ENCODE results near the gene UQCC2. TPM values are rescaled to one million over a fixed set of nuclear protein-coding genes. Genes with fewer than 3 reads are reported as not detected.

UQCC2 gene
- total RNA-seq, result 79.0 to 79.6 TPM (median 79.4 TPM) in 3 replicates

DNA sequence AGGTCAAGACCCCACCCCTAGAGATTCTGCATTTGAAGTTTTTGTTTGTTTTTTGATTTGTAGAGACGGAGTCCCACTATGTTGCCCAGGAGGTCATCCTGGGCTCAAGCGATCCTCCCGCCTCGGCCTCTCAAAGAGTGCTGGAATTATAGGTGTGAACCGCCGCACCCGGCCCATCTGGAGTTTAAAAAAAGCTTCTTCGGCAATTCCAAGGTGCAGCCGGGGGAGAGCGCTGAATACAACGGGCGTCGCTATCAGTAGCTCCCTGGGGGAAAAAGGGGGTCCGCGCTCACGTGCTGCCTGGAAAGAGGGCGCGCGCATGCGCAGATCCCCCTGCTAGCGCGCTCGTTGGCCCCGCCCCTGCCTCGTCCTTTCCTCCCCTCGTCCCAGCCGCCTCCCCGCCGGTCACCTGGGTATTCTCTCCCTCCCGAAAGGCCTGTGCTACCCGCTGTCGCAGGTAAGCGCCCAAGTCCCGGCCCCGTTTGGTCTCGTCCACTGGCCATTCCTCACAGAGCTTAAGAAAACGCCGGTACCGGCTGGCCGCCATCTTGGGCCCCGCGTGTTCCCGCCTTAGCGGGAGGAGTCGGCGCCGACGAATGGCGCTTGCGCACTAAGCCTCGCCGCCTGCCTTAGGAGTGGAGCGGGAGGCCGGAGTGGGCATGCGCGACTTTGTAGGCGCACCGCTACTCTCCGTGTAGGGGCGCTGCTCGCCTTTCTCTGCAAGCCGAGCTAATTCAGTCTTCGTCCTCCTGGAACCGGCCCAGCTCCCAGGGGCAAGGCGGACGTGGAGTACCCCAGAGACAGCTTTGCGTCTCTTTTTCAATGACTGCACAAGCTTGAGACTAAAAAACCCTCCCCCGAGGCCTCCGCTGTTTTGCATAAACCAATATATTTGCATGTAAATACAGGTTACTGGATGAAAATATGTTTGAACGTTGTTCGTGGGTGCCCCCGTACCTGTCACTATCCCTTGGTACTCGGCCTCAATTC, at the start of gene UQCC2:
Gene UQCC2 (minus strand): TSS at position 561 of the 990 bp plus-strand sequence. CDS start 14 bp downstream, at position 547.
- peak; percentile 98 for DNase-seq (ENCODE audit: low spot score in 2 of 2, unreplicated experiment in 2 of 2)
- Mint-ChIP-seq H3K4me1 (peaks cover 27% of the 10 kb centered on the region), H3K27ac (peak within 1 kb of the TSS; percentile 98), H3K9me3 (no peaks in the 10 kb centered on the region), H3K27me3 (ENCODE audit: low read depth) (no peaks in the 10 kb centered on the region), H3K4me3 (peak within 1 kb of the TSS; percentile 95), H3K36me3 (peaks cover 4% of the 10 kb centered on the region)
- TF ChIP-seq, protein P1, sequence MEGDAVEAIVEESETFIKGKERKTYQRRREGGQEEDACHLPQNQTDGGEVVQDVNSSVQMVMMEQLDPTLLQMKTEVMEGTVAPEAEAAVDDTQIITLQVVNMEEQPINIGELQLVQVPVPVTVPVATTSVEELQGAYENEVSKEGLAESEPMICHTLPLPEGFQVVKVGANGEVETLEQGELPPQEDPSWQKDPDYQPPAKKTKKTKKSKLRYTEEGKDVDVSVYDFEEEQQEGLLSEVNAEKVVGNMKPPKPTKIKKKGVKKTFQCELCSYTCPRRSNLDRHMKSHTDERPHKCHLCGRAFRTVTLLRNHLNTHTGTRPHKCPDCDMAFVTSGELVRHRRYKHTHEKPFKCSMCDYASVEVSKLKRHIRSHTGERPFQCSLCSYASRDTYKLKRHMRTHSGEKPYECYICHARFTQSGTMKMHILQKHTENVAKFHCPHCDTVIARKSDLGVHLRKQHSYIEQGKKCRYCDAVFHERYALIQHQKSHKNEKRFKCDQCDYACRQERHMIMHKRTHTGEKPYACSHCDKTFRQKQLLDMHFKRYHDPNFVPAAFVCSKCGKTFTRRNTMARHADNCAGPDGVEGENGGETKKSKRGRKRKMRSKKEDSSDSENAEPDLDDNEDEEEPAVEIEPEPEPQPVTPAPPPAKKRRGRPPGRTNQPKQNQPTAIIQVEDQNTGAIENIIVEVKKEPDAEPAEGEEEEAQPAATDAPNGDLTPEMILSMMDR (IDR thresholded peaks at IDR 0.05; ENCODE audit: unreplicated experiment), result peak; percentile 11

DNA sequence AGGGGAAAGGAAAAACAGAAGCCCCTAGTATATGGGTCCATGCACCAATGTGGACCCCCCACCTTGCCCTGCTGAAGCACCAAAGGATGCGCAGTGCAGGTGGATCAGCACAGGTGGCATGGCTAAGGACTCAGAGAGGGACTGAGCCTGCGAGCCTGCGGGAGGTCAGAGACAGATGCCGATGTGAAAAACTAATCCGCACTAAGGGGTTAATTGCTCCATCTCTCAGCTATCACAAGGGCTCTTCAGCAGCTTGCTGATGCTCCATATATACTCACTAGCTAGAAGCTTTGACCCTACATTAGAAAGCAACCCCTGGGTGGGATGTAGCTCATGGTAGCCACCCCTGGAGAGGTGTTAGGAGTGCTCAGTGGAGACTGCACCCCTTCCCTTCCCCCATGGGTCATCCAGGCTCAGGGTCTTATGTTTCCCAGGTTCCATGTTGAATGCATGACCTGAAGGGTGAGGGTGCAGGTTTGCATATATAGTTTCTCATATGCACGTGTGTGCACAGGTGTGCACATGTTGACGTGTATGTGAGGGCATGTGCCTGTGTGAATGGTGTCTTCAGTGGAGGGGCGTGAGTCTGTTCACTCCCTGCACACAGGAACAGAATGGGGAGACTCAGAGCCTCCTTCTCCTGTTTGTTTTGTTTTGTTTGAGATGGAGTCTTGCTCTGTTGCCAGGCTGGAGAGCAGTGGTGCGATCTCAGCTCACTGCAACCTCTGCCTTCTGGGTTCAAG, 48.6 kb upstream of the UQCC2 start:
- TF ChIP-seq, protein P1 (IDR thresholded peaks at IDR 0.05; ENCODE audit: unreplicated experiment), result no peak
- no peaks in the 10 kb centered on the region for H3K27me3 Mint-ChIP-seq (ENCODE audit: low read depth)
- peaks cover 23% of the 10 kb centered on the region for H3K4me1 Mint-ChIP-seq
- no peak overlapping the region for H3K27ac Mint-ChIP-seq
- no peak for DNase-seq (ENCODE audit: low spot score in 2 of 2, unreplicated experiment in 2 of 2)
- H3K4me3 Mint-ChIP-seq, result no peak overlapping the region
- no peaks in the 10 kb centered on the region for H3K36me3 Mint-ChIP-seq
- H3K9me3 Mint-ChIP-seq, result no peaks in the 10 kb centered on the region

DNA sequence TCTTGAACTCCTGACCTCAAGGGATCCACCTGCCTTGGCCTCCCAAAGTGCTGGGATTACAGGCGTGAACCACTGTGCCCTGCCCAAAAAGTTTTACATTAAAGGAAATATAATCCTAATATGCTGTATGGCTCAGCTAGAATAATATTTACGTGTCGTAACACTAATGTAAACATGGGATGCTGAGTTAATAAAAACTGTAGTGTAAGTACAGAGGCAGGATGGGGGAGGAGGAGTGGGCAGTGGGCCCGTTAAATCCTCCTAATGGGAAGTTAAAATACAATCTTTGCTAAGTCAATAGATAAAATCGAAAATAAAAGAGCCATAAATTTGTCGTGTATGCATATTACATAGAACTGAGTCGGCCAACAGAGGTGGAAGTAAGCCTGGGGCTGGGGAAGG, 47.3 kb upstream of the UQCC2 start:
- H3K9me3 Mint-ChIP-seq, result no peaks in the 10 kb centered on the region
- no peaks in the 10 kb centered on the region for H3K27me3 Mint-ChIP-seq (ENCODE audit: low read depth)
- H3K36me3 Mint-ChIP-seq, result no peaks in the 10 kb centered on the region
- H3K27ac Mint-ChIP-seq, result no peak overlapping the region
- peaks cover 23% of the 10 kb centered on the region for H3K4me1 Mint-ChIP-seq
- DNase-seq (ENCODE audit: low spot score in 2 of 2, unreplicated experiment in 2 of 2), result no peak
- TF ChIP-seq, protein P1 (IDR thresholded peaks at IDR 0.05; ENCODE audit: unreplicated experiment), result no peak
- no peak overlapping the region for H3K4me3 Mint-ChIP-seq

DNA sequence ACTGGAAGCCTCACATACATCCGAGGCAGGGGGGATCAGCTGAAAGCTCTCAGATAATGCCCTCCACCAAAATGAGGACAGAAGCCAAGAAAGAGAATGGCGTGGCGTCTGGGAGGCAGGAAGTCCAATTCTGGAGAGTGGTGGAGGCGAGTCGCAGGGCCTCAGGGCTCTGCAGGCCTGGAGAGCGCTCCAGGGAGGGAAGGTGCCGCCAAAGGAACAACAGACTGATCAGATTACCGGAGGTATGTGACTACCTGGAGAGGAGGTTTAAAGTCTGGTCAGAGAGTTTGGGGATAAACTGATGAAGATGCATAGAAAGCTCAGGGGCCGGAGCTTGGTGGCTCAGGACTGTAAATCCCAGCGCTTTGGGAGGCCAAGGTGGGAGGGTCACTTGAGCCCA, 46.4 kb upstream of the UQCC2 start:
- H3K4me1 Mint-ChIP-seq, result peaks cover 23% of the 10 kb centered on the region
- no peaks in the 10 kb centered on the region for H3K36me3 Mint-ChIP-seq
- DNase-seq (ENCODE audit: low spot score in 2 of 2, unreplicated experiment in 2 of 2), result no peak
- H3K27me3 Mint-ChIP-seq (ENCODE audit: low read depth), result no peaks in the 10 kb centered on the region
- H3K27ac Mint-ChIP-seq, result no peak overlapping the region
- H3K9me3 Mint-ChIP-seq, result no peaks in the 10 kb centered on the region
- H3K4me3 Mint-ChIP-seq, result no peak overlapping the region
- TF ChIP-seq, protein P1 (IDR thresholded peaks at IDR 0.05; ENCODE audit: unreplicated experiment), result no peak

DNA sequence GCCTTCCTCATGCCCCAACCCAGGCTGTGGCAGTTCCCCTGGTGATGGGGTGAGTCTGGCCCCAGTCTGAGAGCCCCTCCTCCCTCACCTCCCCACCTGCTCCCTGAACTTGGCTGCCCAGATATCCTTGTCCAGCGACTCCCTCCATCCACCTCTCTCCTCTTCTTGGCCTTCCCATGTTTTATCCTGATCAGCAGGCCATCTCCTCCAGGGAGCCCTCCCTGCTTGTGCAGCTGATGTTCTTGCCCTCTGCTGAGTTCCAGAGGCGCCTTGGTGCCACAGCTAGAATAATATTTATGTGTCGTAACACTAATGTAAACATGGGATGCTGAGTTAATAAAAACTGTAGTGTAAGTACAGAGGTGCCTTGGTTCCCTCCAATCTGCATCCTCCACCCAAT, 45.6 kb upstream of the UQCC2 start:
- Mint-ChIP-seq H3K9me3 (no peaks in the 10 kb centered on the region), H3K27me3 (ENCODE audit: low read depth) (no peaks in the 10 kb centered on the region), H3K36me3 (no peaks in the 10 kb centered on the region), H3K4me3 (no peak overlapping the region), H3K4me1 (peaks cover 24% of the 10 kb centered on the region), H3K27ac (no peak overlapping the region)
- TF ChIP-seq, protein P1 (IDR thresholded peaks at IDR 0.05; ENCODE audit: unreplicated experiment), result no peak
- DNase-seq (ENCODE audit: low spot score in 2 of 2, unreplicated experiment in 2 of 2), result no peak
